ENCODE measurements around the gene TNPO3.
"Not testable (repeated sequence)": the region's sequence is repeated elsewhere in the genome, so short reads cannot be mapped to it uniquely, and the experiment has no call there.

Gene TNPO3

GRCh38 chr7:129069021-129069420 is 14.1 kb upstream of the TNPO3 start:
- no peak for DNase-seq (ENCODE audit: low read depth)

GRCh38 chr7:129067943-129068548 is 13.1 kb upstream of the TNPO3 start:
- no peak for DNase-seq (ENCODE audit: low read depth)

GRCh38 chr7:129067132-129067561 is 12.2 kb upstream of the TNPO3 start:
- DNase-seq (ENCODE audit: low read depth), result not testable (repeated sequence)

GRCh38 chr7:129066290-129067131 is 11.6 kb upstream of the TNPO3 start:
- DNase-seq (ENCODE audit: low read depth), result no peak

- DNase-seq (ENCODE audit: low read depth), result no peak
Observed at GRCh38 chr7:129055861-129056464, 1.1 kb upstream of the TNPO3 start.

GRCh38 chr7:129055294-129055816 is 444 bp upstream of the TNPO3 start:
- DNase-seq (ENCODE audit: low read depth), result no peak

- no peak for DNase-seq (ENCODE audit: low read depth)
Observed at GRCh38 chr7:129053938-129054437, 923 bp downstream of the TNPO3 start.

GRCh38 chr7:129052441-129052840 is 2.5 kb downstream of the TNPO3 start:
- no peak for DNase-seq (ENCODE audit: low read depth)

GRCh38 chr7:129051459-129051858 is 3.5 kb downstream of the TNPO3 start:
- not testable (repeated sequence) for DNase-seq (ENCODE audit: low read depth)

GRCh38 chr7:129047761-129048160 is 7.2 kb downstream of the TNPO3 start:
- no peak for DNase-seq (ENCODE audit: low read depth)

GRCh38 chr7:129045682-129046081 is 9.2 kb downstream of the TNPO3 start:
- no peak for DNase-seq (ENCODE audit: low read depth)

GRCh38 chr7:129043012-129043411 is 11.9 kb downstream of the TNPO3 start:
- DNase-seq (ENCODE audit: low read depth), result no peak

GRCh38 chr7:129041142-129042085 is 13.5 kb downstream of the TNPO3 start:
- DNase-seq (ENCODE audit: low read depth), result no peak

GRCh38 chr7:129038468-129038867 is 16.4 kb downstream of the TNPO3 start:
- not testable (repeated sequence) for DNase-seq (ENCODE audit: low read depth)

GRCh38 chr7:129037585-129037984 is 17.3 kb downstream of the TNPO3 start:
- no peak for DNase-seq (ENCODE audit: low read depth)

- DNase-seq (ENCODE audit: low read depth), result no peak
Observed at GRCh38 chr7:129032017-129032416, 22.9 kb downstream of the TNPO3 start.

GRCh38 chr7:129030440-129030839 is 24.5 kb downstream of the TNPO3 start:
- DNase-seq (ENCODE audit: low read depth), result no peak

- no peak for DNase-seq (ENCODE audit: low read depth)
Observed at GRCh38 chr7:129024125-129024524, 30.8 kb downstream of the TNPO3 start.

- DNase-seq (ENCODE audit: low read depth), result no peak
Observed at GRCh38 chr7:129021656-129022055, 33.3 kb downstream of the TNPO3 start.

GRCh38 chr7:129017933-129018538 is 36.9 kb downstream of the TNPO3 start:
- DNase-seq (ENCODE audit: low read depth), result no peak

- no peak for DNase-seq (ENCODE audit: low read depth)
Observed at GRCh38 chr7:129017264-129017663, 37.6 kb downstream of the TNPO3 start.

Data from activated T-cell treated with anti-CD3 and anti-CD28 coated beads for 48 hours (primary cell).